Activated CD4-positive, alpha-beta T cell treated with anti-CD3 and anti-CD28 coated beads for 36 hours (primary cell): ENCODE data around the gene KCNIP3. TPM values are rescaled to one million over a fixed set of nuclear protein-coding genes. Genes with fewer than 3 reads are reported as not detected.
"Not testable (repeated sequence)": the region's sequence is repeated elsewhere in the genome, so short reads cannot be mapped to it uniquely, and the experiment has no call there.

ENCODE experiments used
- ATAC-seq: fragments of 200-7000 bp; cut with Tn5 transposase; one replicate; pipeline ENCODE4 v1.10.0; 2021; ENCODE audit warnings: mild to moderate bottlenecking, moderate library complexity
- CTCF ChIA-PET: fragments of 350-600 bp; sonication (Branson Sonifier 250); formaldehyde crosslinking; loops from one replicate; lab custom pipeline; 2021; ENCODE audit warnings: antibody characterized with exemption; lab: Charles Lee
- POLR2A ChIA-PET: fragments of 350-600 bp; sonication (Branson Sonifier 250); formaldehyde crosslinking; loops from one replicate; lab custom pipeline; 2021; ENCODE audit warnings: antibody characterized with exemption, inconsistent platforms; lab: Charles Lee
- DNase-seq: peaks from one replicate; pipeline ENCODE4 v3.0.0-alpha.2; 2020
- H3K27ac Mint-ChIP-seq: one replicate; pipeline ENCODE4 v1.8.0; 2021; ENCODE audit warnings: mixed read lengths
- H3K27me3 Mint-ChIP-seq: one replicate; pipeline ENCODE4 v1.8.0; 2021; ENCODE audit warnings: mixed read lengths
- H3K36me3 Mint-ChIP-seq: one replicate; pipeline ENCODE4 v1.8.0; 2021; ENCODE audit warnings: low read depth, mixed read lengths
- H3K4me1 Mint-ChIP-seq: one replicate; pipeline ENCODE4 v1.8.0; 2021; ENCODE audit warnings: mixed read lengths
- H3K4me3 Mint-ChIP-seq: one replicate; pipeline ENCODE4 v1.8.0; 2021; ENCODE audit warnings: mild to moderate bottlenecking, moderate library complexity, mixed read lengths
- H3K9me3 Mint-ChIP-seq: one replicate; pipeline ENCODE4 v1.8.0; 2021; ENCODE audit warnings: low read depth, mixed read lengths
- intact Hi-C, 2 experiments: fragments of 100-400 bp; cut with DNase I in 1 of 2; cut with micrococcal nuclease in 1 of 2; formaldehyde crosslinking; loops; one replicate each; pipeline versions ENCODE4 v1.14.2 to v1.15.1; 2022 to 2024; cut with DNase I, micrococcal nuclease
- total RNA-seq, 2 experiments: library from RNA; stranded (reverse); gene quantifications; one replicate each; pipeline ENCODE4 v1.2.3, GENCODE V29; 2021

Gene KCNIP3
- total RNA-seq, 2 experiments from 2014 or later: not detected

GRCh38 chr2:95429748-95430467, 132.8 kb downstream of the KCNIP3 start:
- H3K4me1 Mint-ChIP-seq, DNase-seq, ATAC-seq, H3K27ac Mint-ChIP-seq, POLR2A ChIA-PET, H3K36me3 Mint-ChIP-seq, H3K9me3 Mint-ChIP-seq, H3K27me3 Mint-ChIP-seq, intact Hi-C loops, CTCF ChIA-PET, H3K4me3 Mint-ChIP-seq: not testable (repeated sequence)

- ATAC-seq, H3K36me3 Mint-ChIP-seq, DNase-seq, H3K4me3 Mint-ChIP-seq, H3K27me3 Mint-ChIP-seq, H3K27ac Mint-ChIP-seq, H3K9me3 Mint-ChIP-seq, H3K4me1 Mint-ChIP-seq, intact Hi-C loops, POLR2A ChIA-PET, CTCF ChIA-PET: not testable (repeated sequence)
These were observed 136.2 kb downstream of the KCNIP3 start for GRCh38 chr2:95433373-95433772.

DNA sequence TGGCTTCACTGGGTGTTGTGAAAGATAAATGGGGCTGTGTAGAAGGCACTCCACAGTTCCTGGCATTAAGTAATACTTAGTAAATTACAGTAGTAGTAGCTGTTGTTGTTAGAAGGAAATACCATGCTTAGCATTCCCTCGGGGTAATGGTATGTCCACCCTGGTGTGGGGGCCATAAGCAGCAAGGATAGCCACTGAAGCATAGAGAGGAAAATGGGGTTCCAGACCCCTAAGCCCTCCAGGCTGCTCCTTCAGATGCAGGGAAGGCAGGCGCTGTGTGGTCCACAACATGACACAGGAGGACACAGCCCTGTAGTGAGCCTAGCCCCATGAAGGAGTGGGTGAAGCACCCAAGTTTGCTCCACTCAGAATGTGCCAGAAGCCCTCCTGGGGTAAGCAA, 136.8 kb downstream of the KCNIP3 start:
- H3K36me3 Mint-ChIP-seq, CTCF ChIA-PET, POLR2A ChIA-PET, DNase-seq, H3K27me3 Mint-ChIP-seq, H3K4me3 Mint-ChIP-seq, ATAC-seq, H3K27ac Mint-ChIP-seq, H3K9me3 Mint-ChIP-seq, intact Hi-C loops, H3K4me1 Mint-ChIP-seq: not testable (repeated sequence)

DNA sequence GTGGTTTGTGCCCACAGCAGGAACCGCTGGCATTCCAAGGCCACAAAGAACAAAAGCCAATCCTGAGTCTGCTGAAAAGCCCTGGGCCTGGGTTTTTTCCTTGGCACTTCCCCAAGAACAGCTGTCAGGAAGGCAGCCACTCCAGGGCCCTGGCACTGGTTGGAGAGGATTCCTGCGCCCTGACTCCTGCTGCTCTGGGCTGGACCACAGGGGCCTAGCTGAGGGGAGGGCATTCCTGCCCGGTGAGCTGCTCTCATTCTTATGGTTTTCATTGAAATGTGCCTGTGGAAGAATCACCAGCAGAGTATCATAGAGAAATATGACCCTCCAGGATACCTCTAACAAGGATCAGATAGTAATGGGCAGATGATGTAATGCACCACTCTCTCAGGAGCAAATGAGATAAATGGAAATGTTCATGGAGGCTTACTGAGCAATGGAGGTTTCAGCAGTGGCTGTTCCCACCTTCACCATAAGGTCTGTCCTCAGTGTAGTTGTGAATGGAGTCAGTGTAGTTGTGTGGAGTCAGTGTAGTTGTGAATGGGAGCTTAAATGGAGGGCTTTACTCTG, 137.4 kb downstream of the KCNIP3 start:
- H3K4me3 Mint-ChIP-seq, H3K9me3 Mint-ChIP-seq, H3K4me1 Mint-ChIP-seq, POLR2A ChIA-PET, H3K27me3 Mint-ChIP-seq, H3K36me3 Mint-ChIP-seq, DNase-seq, intact Hi-C loops, H3K27ac Mint-ChIP-seq, ATAC-seq, CTCF ChIA-PET: not testable (repeated sequence)

DNA sequence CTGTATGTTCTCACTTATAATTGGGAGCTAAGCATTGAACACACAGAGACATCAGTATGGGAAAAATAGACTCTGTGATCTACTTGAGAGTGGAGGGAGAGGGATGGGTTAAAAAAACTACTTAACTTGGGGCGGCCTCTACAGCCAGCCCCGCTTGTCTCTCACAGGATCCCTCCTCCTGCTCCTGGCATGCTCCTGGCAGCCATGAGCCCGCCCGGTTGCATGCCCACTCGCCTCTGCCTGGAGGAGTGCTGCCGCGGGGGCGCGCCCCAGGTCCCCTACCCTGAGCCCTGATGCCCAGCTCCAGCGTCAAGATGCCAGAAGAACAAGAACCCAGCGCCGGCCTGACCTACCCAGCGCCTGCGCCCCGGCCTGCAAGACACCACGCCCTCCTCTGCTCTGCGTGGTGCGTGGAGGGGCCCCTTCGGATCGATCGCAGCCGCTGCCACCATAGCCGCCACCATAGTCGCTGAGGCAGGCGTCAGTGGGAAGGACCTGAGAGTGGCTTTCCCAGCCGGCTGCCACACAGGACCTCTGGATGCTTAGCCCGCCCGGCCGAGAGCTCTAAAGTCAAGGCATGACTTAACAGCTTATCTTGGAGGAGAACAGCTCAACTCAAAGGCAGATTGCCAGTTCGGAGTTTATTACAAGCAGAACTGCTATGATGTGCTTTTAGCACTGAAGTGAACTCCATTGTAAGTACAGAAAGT, 138.2 kb downstream of the KCNIP3 start:
- ATAC-seq, H3K27ac Mint-ChIP-seq: not testable (repeated sequence)

More for the DNA sequence above, 138.2 kb downstream of the KCNIP3 start:
- H3K4me3 Mint-ChIP-seq, CTCF ChIA-PET, DNase-seq, H3K36me3 Mint-ChIP-seq, POLR2A ChIA-PET, H3K9me3 Mint-ChIP-seq, H3K27me3 Mint-ChIP-seq, intact Hi-C loops, H3K4me1 Mint-ChIP-seq: not testable (repeated sequence)

Other genes starting within 250 kb of the KCNIP3 start
- gene MRPS5, start 175.5 kb upstream of the KCNIP3 start, total RNA-seq: 10 to 100 TPM; 90.7 to 97.1 TPM
- gene ZNF514, start 137.5 kb upstream of the KCNIP3 start, total RNA-seq: 1 to 10 TPM; 7.0 to 8.8 TPM
- gene ZNF2, start 131.5 kb upstream of the KCNIP3 start, total RNA-seq: 1 to 10 TPM; 4.3 to 5.1 TPM
- gene ZNF892, start 89.8 kb upstream of the KCNIP3 start, total RNA-seq: 1 to 10 TPM; 3.2 to 3.8 TPM
- gene PROM2, start 22.9 kb upstream of the KCNIP3 start, total RNA-seq: under 1 TPM; 0.23 to 0.44 TPM
- 10 to 100 TPM; 37.9 to 41.2 TPM for gene FAHD2A, start 105.4 kb downstream of the KCNIP3 start, total RNA-seq
- gene TRIM43B, start 187.4 kb downstream of the KCNIP3 start, total RNA-seq: not detected